GM18507 (cell line): Measurements from ENCODE around the gene STEAP1B.
A peak's percentile ranks its signal among the peaks of the same experiment; 100 is the strongest.
"Not testable (repeated sequence)": the region's sequence is repeated elsewhere in the genome, so short reads cannot be mapped to it uniquely, and the experiment has no call there.

Experiments
- DNase-seq: peaks from one replicate; pipeline ENCODE4 v3.0.0; 2011; ENCODE audit warnings: low read depth; ENCODE audit not compliant: insufficient read length; ENCODE audit errors: extremely low spot score
- FAIRE-seq: peaks from 2 replicates; lab custom pipeline; 2011; peaks lifted over from hg19 to GRCh38; lab: Jason Lieb, UNC

Gene STEAP1B

GRCh38 chr7:22469371-22470143 lies 30.4 kb downstream of the STEAP1B start:
- peak; percentile 64 for FAIRE-seq
- DNase-seq, result no peak

DNA sequence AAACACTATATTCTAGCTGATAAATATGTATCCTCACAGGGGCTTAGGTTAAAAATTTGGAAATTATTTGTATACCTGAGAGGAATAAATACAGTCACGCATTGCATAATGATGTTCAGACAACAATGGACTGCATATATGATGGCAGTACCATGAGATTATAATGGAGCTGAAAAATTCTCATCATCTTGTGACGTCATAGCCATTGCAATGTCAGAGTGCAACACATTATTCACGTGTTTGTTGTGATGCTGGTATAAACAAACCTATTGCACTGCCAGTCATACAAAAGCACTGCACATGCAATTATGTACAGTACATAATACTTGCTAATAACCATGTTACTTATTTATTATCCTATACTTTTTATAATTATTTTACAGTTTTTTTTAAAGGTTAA lies 31.4 kb downstream of the STEAP1B start:
- FAIRE-seq, result no peak
- no peak for DNase-seq

DNA sequence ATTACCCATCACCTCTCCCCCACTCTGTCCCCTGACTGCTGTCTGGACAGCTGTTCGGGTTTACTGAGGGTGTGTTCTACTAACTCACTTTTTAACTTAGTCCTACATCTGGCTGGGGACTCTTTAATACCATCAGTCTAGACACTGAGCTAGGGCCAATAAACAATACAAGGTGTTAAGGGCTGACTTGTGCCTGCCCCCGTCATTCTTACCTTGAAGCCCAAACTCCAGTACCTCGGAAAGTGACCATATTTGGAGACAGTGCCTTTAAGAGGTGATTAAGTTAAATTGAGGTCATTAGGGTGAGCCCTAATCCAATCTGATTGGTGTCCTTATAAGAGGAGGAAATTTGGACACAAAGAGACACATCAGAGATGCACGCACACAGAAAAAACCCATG lies 35.7 kb downstream of the STEAP1B start:
- FAIRE-seq, result no peak
- DNase-seq, result no peak

GRCh38 chr7:22460363-22460988 lies 39.5 kb downstream of the STEAP1B start:
- FAIRE-seq, result no peak
- DNase-seq, result no peak

GRCh38 chr7:22457471-22457870 lies 42.5 kb downstream of the STEAP1B start:
- DNase-seq (no peak), FAIRE-seq (no peak)

DNA sequence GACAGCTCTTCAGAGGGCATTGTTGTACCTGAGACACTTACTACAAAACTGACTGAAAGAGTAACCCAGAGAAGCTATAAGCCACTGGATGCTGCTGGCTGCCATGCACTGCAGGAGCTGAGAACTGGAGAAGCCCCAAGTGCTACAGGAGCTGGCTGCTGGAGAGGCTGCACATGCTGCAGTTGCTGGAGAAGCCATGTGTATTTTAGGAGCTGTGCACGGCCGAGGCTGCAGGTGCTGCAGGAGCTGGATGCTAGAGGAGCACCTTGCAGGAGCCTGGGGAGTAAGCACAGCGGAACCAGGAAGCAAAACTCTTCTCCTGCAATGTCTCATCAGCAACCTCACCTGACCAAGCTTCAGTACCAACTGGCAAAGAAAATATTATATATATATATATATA lies 45.5 kb downstream of the STEAP1B start:
- DNase-seq, result no peak
- no peak for FAIRE-seq

DNA sequence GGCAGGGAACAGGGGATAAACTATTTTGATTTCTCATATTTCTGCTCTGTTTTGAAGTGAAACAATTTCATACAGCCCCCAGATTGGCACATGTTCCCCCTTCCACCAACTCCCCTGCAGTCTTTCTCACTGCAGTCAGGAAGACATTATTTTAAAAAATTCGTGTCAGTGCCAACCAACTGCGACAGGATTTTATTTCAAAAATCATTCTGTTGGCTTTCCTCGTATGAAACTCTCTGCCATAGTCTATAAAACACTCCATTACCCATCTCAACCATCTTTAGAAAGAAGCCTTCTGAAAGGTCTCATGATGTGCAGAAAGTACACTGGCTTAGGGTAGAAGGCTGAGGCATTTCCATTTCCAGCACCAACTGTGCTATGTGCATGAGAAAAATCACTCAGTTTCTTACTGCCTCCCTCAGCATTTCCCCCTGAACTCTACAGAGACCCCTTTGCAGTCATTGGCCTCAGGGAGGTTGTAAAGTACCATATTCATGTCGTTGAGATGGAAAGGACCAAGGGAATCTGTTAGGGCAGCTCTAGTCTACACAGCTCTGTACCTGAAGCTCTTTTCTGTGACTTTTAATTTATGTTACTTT lies 46.9 kb downstream of the STEAP1B start:
- DNase-seq (no peak), FAIRE-seq (no peak)

- DNase-seq (no peak), FAIRE-seq (peak; percentile 21)
Measured at GRCh38 chr7:22452142-22452959, 47.6 kb downstream of the STEAP1B start.

DNA sequence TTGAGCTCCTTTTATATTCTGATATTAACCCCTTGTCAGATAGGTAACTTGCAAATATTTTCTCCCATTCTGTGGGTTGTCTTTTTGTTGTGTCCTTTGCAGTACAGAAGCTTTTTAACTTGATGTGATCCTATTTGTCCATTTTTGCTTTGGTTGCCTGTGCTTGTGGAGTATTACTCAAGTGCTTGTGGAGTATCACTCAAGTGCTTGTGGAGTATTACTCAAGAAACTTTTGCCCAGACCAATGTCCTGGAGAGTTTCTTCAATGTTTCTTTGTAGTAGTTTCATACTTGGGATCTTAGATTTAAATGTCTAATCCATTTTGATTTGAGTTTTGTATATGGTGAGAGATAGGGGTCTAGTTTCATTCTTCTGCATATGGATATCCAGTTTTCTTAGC lies 50.0 kb downstream of the STEAP1B start:
- DNase-seq, result not testable (repeated sequence)

GRCh38 chr7:22447762-22448161 lies 52.2 kb downstream of the STEAP1B start:
- DNase-seq, result peak; percentile 28
- peak; percentile 92 for FAIRE-seq

More for the DNA sequence above, 50.0 kb downstream of the STEAP1B start:
- not testable (repeated sequence) for FAIRE-seq

GRCh38 chr7:22447008-22447407 lies 53.0 kb downstream of the STEAP1B start:
- DNase-seq, result no peak

GRCh38 chr7:22445853-22446252 lies 54.1 kb downstream of the STEAP1B start:
- DNase-seq, result no peak
- FAIRE-seq, result no peak

More at GRCh38 chr7:22447008-22447407, 53.0 kb downstream of the STEAP1B start:
- FAIRE-seq, result peak; percentile 63

DNA sequence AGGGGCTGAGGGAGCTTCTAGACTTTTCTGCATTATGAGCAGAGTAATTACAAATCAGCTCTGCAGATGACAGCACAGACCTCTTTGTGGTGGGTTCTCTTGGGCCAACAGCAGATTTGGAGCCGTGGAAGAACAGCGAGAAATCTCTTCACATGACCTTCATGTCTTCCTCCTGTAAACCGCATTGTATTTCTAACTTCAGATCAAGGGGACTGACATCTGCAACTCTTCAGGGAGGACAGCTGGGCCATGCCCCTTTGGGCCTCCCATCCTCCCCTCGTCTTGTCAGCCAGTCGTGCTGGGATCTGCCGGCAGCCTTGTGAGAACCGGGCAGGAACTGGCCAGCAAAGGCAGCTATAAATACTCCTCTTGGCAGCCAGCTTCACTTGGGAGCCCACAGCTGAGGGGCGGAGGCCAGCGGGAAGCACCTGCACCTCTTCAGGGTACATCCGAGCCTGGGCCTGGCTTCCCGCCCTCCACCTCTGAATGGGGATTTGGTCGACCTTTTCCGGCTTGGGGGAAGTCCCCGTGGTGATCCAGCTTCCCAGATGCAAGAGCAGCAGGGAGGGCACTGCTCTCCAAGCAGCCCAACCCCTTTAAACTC lies 54.7 kb downstream of the STEAP1B start:
- peak; percentile 72 for FAIRE-seq
- no peak for DNase-seq

DNA sequence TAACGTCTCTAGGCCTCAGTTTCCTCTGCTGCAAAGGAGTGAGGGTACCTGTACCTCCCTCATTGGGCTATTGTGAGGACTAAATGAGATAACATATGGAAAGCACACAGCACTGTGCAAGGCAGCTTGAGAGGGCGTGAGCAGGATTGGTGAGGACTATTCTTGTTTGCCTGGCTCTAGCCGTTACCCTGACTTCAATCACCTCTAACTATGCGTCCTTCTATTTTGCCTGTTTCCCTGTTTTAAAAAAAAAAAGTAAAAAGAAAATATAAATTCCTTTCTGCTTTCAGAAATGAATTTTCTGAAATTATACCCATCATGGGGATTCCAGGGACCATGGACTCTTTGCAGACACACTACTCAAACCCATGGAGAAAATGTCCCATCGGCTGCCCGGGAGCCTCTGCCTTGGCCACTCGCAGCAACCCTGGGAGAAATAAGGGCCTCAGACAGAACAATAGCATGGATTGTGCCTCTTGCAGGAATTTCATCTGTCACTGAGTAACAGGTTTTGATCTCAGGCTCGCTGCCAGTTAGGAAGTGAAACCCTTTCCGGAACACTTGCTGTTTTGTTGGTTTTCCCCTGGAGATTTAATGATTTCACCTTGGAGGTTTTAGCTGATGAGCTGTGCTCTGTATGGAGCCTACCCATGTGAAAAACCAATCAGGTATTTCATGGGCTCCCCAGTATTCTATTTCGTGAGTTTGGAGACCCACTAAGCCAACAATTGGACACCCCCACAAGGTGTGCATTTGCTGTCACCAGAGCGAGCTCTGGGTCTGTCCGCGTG lies 55.6 kb downstream of the STEAP1B start:
- DNase-seq, result no peak
- peak; percentile 81 for FAIRE-seq

- DNase-seq (no peak), FAIRE-seq (no peak)
Measured at GRCh38 chr7:22443370-22444180, 56.4 kb downstream of the STEAP1B start.

GRCh38 chr7:22442882-22443369 lies 57.1 kb downstream of the STEAP1B start:
- no peak for DNase-seq
- FAIRE-seq, result no peak

- no peak for DNase-seq
- FAIRE-seq, result no peak
Measured at GRCh38 chr7:22442187-22442881, 57.7 kb downstream of the STEAP1B start.
